ENCODE data around the gene MYRIP.
"Not testable (repeated sequence)": the region's sequence is repeated elsewhere in the genome, so short reads cannot be mapped to it uniquely, and the experiment has no call there.

The MYRIP gene

DNA sequence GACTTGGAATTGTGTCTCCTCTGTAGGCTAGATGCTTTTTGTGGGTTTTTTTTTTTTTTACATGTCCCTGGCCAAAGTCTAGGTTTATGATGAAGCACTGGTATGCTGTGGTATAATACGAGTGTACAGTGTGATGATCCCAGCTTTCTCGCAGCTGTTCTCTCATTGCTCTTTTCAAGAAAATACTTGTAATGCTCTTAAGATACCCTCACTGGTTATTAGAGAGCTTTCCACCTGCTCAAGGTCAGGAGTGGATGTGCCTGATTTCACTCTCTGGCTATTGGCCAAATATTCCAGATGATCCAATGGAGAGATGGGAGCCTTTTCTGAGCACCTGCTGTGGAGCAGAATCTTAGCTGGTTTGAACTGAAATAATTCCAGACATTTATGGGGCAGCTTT lies 215.1 kb downstream of the MYRIP start:
- in situ Hi-C loops (cut with HindIII; ENCODE audit: low sequenced_read_pairs): no loop called here

DNA sequence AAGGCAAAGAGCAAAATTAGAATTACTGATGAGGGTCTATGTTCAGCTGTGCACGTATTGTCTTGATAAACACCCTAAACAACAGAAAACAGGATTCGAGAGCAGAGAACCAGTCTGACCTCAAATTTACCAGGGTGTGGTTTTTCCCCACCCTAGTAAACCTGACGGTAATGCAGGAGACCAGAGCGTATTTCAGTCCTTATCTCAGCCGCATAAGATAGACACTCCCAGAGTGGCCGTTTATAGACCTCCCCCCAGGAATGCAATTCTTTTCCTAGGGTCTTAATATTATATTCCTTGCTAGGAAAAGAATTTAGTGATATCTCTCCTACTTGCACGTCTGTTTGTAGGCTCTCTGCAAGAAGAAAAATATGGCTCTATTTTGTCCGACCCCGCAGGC lies 216.5 kb downstream of the MYRIP start:
- in situ Hi-C loops (cut with HindIII; ENCODE audit: low sequenced_read_pairs): not testable (repeated sequence)

DNA sequence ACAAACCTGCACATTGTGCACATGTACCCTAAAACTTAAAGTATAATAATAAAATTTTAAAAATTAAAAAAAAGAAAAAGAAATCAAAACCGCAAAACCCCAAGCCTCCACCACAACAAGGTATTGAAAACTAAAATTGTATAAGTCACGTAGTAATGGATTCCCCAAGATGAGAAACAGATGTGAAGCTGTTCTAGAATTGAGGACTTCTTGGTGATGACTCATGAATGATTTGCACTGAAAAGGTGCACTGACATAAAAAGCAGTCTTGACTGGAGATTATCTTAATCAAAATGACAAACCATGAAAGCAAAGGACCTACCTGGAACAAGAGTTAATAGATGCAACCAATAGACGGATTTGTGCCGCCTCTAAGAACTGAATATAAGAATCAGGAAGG lies 225.8 kb downstream of the MYRIP start:
- in situ Hi-C loops (cut with HindIII; ENCODE audit: low sequenced_read_pairs): no loop called here

DNA sequence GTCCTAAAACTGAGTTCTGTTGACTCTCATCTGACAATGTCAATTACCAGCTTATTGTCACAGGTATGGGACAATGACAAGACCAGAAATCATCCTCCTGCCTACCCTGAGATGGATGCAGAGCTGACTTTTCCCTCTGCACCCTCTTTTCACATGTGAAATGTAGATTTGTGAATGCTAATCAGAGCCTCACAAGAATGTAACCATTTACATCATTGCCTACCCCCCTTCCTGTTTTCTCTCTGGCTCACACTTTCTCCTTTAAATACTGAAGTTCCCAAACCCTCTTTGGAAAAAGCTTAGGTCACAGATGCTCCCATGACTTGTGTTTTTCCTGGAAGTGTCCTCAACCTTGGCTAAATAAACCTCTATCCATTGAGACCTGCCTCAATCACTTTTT lies 228.2 kb downstream of the MYRIP start:
- in situ Hi-C loops (cut with HindIII; ENCODE audit: low sequenced_read_pairs): no loop called here

DNA sequence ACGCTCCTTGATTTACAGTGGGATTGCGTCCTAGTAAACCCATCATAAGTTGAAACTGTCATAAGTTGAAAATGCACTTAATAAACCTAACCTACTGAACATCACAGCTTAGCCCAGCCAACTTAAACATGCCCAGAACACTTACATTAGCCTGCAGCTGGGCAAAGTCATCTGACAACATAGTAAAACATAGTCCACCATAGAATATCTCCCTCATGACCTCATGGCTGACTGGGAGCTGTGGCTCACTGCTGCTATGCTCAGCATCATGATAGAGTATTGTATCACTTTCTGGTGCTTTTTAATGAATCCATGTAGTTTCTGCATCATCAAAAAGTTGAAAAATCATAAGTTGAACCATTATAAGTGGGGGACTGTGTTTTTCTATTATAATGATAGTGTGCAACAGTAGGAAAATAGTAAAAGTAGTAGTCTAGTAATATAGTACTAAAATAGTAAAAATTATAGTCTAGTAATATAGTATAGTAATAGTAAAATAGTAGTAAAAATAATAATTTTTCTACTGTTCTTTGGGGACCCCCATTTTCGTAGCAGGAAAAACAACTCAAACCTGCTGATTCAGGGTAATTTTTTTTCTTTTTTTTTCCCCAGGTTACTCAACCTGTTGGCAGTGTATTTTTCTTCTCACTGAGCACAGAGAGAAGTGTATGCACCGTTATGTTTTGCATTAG lies 233.5 kb downstream of the MYRIP start:
- in situ Hi-C loops (cut with HindIII; ENCODE audit: low sequenced_read_pairs): no loop called here

DNA sequence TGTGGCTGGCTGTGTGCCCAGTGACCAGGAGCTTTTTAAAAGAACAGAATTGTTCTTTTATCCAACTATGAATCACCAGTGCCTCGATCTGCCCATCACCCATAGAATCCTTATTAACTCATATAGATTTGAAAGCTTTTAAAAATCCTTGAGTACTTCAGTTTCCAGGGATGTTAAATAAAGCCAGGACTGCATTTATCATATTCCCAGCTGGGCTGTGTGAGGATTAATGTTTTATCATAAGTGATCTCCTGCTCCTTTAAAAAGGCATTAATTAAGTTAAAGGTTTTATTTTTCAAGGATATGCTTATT lies 234.0 kb downstream of the MYRIP start:
- in situ Hi-C loops (cut with HindIII; ENCODE audit: low sequenced_read_pairs): no loop called here

DNA sequence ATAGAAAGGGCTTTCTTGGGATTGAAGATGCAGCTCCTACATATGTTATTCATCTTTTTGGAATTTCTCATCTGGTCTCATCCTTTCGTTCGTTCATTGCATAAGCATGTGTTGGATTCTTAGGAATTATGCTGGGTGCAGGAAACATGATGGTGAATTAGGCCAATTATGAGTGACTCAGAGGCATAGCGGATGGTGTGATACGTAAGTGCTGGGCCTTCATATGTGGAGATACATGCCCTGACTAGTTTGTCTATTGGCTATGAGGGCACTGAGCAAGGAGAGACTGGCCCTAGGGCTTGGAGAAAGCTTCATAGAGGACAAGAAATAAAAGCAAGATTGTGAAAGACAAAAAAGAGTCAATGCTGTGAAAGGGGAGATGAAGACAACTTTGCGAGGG lies 235.1 kb downstream of the MYRIP start:
- in situ Hi-C loops (cut with HindIII; ENCODE audit: low sequenced_read_pairs): no loop called here

DNA sequence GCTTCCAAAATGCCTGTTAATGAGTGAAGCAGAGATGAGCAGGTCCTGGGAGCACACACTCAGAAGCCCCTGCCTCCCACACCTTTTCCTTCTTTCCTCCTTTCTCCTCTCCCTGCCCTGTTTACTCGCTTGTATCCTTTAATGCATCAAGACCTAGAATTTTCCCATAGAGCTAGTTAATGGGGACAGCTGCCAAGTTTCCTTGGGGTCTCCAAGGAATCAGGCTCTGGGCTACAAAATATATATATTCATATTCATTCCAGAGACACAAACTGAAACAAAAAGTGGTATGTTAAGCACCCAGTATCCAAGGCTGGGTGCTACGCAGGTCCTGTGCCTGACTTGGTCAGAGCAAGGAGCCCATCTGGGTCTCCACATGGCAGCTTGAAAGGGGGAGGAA lies 235.6 kb downstream of the MYRIP start:
- in situ Hi-C loops (cut with HindIII; ENCODE audit: low sequenced_read_pairs): no loop called here

DNA sequence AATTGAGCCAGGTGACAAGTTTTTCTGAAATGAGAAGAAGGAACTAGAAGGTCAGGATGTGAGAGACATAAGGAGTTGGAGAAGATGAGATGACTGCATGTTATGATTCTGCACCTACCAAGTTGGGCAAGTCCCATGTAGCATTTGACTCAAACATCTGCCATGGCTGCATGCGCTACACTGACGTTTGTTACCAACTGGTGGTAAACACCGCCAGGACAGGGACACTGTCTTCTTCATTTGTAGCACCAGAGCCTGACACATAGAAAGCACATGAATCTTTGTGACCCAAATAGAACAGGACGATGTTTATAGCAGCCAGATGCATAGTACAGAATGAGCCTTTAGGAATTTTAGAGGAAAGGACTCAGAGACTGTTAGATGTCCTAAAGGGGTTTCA lies 236.7 kb downstream of the MYRIP start:
- in situ Hi-C loops (cut with HindIII; ENCODE audit: low sequenced_read_pairs): no loop called here

DNA sequence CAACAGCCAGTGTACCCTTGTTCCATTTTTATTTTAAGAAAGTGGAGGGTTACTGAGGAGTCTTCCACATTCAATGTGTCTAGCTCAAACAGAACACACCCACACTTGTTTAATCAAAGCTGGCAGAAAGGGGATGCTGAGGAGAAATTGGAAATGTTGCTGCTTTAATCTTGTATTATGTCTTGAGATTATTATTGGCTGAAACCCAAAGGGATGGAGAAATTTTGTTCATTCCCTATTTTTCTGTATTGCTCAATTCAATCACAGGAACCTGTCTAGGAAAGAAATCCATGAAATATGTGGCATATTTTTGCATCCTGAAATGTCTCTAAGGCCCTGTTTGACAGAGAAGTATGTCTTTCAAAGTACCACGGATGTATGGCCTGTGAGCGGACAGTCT lies 238.0 kb downstream of the MYRIP start:
- in situ Hi-C loops (cut with HindIII; ENCODE audit: low sequenced_read_pairs): no loop called here

DNA sequence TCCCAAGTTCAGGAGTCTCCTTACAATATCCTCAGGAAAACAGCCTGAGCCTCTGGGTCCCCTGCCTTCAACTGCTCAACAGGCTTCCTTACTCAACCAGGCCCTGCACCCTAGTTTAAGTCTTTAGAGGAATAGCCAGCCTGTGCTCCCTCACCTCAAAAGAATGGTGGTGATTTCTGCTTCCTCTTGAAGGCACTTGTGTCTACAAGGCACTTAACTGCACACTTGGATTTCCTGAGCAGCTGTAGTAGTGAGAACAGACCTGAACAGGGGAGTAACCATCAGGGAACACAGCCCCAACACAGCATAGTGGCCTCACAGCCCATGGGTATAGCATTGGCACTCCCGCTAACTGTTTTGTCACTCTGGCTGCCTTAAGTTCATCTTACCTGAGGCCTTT lies 244.3 kb downstream of the MYRIP start:
- in situ Hi-C loops (cut with HindIII; ENCODE audit: low sequenced_read_pairs): no loop called here

DNA sequence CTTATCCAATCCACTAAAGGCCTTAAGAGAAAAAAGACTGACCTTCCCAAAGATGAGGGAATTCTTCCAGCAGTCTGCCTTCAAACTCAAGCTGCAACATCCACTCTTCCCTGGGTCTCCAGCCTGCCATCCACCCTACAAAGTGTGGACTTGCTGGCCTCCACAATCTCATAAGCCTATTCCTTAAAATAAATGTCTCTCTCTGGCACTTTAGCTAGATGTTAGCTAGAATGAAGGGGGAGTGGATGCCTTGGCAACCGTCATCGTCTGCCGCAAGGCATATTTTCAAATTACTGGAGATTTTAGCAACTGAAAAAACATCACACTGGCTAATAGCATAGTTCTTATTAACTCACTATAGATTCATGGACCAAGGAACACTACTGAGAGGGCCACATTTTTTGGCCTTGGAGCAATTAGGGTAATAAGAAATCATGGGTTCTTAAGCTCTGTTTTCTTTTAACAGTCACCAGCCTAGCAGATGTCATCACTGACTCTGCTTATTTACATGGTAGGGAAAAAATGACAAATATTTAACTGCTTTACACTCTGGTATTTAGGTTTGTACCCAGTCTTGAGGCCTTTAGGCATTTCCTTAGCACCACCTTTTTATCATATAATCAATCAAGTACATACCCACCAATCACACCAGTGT lies 245.3 kb downstream of the MYRIP start:
- in situ Hi-C loops (cut with HindIII; ENCODE audit: low sequenced_read_pairs): no loop called here

DNA sequence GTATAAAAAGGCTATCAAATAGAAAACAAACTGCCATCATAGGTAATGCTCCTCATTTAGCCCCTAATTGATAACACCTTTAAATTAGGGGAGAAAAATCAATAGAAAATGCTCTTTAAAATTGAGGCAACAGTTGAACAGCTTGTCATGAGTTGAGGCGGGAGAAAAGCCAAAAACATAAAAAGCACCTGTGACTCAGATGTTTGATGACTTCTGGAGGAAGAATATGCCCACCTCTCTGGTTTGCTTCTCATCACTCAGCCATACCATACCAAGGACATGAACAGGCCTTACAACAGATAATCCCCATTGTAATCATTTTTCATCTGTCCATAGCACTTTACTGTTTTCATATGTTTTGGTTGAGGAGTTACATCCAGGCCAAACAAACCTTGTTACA lies 246.0 kb downstream of the MYRIP start:
- in situ Hi-C loops (cut with HindIII; ENCODE audit: low sequenced_read_pairs): no loop called here

DNA sequence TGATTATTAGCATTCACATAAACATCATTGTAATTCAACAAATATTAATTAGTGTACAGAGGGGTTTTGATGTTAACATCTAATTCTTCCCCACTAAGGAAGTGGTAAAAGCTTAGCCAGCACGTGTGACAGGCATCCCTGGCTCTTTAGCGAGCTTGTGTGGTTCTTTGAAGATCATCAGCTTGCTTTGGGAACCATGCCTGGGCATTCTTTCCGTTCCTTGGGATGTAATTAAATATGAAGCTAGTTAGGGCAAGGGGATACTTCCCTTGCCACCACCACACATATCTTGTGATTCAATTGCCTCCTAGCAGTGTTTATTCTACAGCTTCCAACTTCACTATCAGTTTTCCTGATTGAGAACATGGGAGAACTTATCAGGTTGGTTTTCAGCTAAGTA lies 246.5 kb downstream of the MYRIP start:
- in situ Hi-C loops (cut with HindIII; ENCODE audit: low sequenced_read_pairs): no loop called here

DNA sequence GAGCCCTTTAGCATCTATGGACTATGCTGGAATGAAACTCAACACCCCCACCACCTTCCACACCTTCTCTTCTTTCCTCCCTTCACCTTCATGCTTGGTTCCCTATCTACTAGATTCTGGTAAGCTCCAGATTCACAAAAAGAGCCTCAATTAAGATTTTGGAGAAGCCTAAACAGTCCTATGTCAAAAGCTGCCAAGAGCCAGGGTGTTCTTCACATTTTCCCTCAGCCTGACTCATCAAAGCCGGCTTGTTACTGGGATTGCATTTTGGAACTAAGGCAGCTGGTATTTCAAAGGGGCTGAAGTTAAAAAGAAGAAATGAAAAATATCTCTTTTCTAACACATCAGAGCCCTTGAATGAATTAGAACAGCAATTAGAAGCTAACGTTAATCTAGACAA lies 247.7 kb downstream of the MYRIP start:
- in situ Hi-C loops (cut with HindIII; ENCODE audit: low sequenced_read_pairs): no loop called here

DNA sequence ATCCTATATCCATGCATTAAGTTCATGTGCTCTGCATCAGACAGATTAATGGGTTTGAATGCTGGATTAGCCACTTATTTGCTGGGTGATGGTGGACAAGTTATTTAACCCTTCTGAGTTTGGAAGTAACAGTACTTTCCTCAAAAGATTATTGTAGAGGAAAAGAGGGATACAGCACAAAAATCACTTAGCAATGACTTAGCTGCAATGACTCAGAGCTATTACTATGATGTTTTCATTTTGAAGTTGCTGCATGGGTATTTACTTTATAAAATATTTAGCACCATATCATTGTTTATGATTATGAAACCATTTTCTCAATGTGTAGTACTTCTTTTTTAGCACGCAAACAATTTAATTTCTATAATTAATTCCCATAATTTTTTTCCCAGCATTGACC lies 248.4 kb downstream of the MYRIP start:
- in situ Hi-C loops (cut with HindIII; ENCODE audit: low sequenced_read_pairs): no loop called here

DNA sequence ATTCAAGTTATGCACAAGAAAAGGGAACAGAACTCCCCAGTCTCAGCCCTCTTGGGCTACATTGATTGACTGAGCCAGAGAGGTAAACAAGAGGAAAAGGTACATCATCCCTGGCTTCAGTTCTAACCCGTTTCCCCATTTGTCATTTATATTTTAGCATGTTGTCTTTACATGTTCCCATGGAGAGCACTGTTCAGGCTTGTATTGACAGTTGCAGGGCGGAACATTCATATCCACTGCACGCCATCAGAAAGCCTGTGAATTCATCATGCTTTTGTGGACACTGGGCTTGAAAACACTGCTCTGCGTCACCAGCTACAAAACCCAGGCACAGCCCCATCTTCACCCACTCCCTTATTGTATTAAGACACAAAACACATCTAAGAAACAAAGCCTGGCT lies 259.2 kb downstream of the MYRIP start:
- in situ Hi-C loops (cut with HindIII; ENCODE audit: low sequenced_read_pairs): no loop called here

DNA sequence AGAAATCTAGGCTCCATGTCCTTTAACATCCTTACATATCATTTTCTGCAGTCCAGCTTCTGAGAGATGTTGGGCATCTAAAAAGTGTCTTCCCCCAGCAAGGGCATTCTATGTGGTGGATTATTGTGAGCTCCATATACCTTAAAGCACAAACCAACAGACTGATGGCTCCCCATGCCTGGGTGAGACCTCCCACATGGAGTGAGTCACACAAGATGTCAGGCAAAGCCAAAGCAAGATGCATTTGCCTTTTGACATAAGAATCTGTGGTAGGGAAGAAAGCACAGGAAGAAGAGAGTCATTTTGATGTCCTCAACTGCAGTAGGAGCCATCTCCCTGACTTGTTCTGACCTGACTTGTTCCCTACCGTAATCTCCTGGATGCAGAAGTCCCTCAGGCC lies 261.4 kb downstream of the MYRIP start:
- in situ Hi-C loops (cut with HindIII; ENCODE audit: low sequenced_read_pairs): no loop called here

DNA sequence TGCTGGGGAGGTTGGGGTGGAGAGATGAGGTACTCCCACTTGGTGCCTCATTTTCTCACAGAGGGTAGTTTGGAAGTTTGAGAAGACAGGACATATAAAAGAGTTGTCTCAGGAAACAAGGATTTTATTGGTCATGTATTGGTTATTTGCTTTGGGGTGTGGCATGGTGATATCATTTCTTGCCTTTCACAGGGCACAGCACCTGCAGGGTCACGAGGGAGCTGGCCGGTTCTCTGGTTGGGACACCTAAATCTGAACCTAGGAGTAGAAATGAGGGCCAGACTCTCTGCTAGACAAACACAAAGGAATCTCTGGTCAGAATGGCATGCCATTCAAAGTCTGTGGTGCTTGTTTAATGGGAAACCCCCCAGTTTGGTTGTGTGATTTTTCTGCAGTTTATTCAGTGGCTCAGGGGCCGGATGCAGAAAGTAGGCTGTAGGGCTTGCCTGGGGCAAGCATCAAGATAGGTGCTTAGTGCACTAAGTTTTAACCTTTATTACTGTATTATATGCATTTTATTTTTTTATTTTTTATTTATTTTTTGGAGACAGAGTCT lies 262.4 kb downstream of the MYRIP start:
- in situ Hi-C loops (cut with HindIII; ENCODE audit: low sequenced_read_pairs): no loop called here

DNA sequence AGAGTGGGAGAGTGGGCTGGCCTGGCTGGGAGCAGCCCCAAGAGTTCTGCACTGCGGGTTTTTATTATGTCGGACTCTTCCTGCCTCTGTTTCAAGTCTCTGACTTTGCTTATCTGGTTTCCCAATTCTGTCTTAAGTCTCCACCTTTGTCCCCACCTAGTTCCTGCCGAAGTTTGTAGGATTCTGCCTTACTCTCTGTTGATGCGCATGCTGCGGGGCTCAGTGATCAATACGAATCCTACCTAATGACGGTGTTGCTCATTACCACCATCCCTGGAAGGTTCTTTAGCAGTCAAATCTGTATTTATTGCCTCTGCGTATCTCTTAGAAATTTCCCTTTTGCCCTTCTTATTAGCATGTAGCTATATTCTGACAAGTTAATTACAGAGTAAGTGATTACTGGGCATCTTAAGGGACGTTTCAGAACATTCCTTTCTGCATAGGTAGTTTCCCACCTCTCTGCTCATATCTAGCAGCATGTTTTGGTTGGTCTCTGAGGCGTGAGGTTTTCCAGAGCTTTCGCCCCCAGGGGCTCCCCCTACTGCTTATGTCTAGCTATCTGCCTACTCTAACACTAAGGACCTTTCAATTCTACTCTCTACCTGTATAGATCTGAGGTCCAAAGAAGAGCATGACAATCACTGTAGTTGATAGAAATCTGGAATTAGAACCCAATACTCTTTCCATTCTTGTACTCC lies 264.1 kb downstream of the MYRIP start:
- in situ Hi-C loops (cut with HindIII; ENCODE audit: low sequenced_read_pairs): no loop called here

DNA sequence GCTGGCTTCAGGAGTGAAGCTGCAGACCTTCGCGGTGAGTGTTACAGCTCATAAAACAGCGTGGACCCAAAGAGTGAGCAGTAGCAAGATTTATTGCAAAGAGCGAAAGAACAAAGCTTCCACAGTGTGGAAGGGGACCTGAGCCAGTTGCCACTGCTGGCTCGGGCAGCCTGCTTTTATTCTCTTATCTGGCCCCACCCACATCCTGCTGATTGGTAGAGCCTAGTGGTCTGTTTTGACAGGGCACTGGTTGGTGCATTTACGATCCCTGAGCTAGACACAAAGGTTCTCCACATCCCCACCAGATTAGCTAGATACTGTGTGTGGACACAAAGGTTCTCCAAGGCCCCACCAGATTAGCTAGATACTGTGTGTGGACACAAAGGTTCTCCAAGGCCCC lies 267.7 kb downstream of the MYRIP start:
- in situ Hi-C loops (cut with HindIII; ENCODE audit: low sequenced_read_pairs): not testable (repeated sequence)

DNA sequence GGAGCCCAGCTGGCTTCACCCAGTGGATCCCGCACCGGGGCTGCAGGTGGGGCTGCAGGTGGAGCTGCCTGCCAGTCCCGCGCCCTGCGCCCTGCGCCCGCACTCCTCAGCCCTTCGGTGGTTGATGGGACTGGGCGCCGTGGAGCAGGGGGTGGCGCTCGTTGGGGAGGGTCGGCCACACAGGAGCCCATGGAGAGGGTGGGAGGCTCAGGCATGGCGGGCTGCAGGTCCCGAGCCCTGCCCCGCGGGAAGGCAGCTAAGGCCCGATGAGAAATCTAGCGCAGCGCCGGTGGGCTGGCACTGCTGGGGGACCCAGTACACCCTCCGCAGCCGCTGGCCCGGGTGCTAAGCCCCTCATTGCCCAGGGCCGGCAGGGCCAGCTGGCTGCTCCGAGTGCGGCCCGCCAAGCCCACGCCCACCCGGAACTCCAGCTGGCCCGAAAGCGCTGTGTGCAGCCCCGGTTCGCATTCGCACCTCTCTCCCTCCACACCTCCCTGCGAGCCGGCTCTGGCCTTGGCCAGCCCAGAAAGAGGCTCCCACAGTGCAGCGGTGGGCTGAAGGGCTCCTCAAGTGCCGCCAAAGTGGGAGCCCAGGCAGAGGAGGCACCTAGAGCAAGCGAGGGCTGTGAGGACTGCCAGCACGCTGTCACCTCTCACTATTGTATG lies 268.6 kb downstream of the MYRIP start:
- in situ Hi-C loops (cut with HindIII; ENCODE audit: low sequenced_read_pairs): not testable (repeated sequence)

Data from DLD1 (cell line).